GM19463 (cell line): Measurements from ENCODE around the gene EDC3.
"Not testable (repeated sequence)": the region's sequence is repeated elsewhere in the genome, so short reads cannot be mapped to it uniquely, and the experiment has no call there.

Source experiments
- ATAC-seq: cut with Tn5 transposase; IDR thresholded peaks from one replicate; pipeline ENCODE4 v1.9.1; 2021; ENCODE audit warnings: mild to moderate bottlenecking, moderate library complexity; ENCODE audit not compliant: unreplicated experiment

EDC3 gene

GRCh38 chr15:74710319-74711094 is 14.7 kb upstream of the EDC3 start:
- ATAC-seq = no peak

- no peak for ATAC-seq
Measured at GRCh38 chr15:74709892-74710291, 14.1 kb upstream of the EDC3 start.

GRCh38 chr15:74709011-74709410 is 13.2 kb upstream of the EDC3 start:
- no peak for ATAC-seq

DNA sequence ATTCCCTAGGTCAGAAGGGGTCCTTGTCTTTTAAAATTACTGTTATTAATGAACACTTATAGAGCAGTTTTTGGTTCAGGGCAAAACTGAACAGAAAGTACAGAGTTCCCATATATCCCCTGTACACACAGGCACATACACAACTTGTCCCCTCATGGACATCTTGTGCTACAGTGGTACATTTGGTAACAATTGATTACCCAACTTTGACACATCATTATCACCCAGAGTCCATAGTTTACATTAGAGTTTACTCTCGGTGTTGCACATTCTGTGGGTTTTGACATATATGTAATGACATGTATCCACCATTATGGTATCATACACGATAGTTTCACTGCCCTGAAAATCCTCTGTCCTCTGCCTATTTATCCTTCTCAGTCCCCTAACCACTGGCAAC is 984 bp upstream of the EDC3 start:
- no peak for ATAC-seq

DNA sequence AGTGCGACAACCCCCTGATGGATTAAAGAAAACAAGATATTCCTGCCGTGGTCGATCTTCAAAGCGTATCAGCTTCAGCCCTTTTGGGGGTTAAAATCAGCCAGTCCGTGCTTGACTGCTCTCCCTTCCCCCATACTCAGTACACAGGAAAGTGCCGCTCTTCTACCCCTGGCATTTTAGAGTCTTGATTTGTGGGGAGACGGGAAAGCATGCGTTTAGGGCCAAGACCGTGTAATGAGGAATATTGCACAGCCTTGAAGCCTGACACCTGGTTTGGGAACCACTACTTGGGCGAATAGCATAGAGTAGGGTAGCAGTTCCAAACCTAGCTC is 540 bp upstream of the EDC3 start:
- no peak for ATAC-seq

DNA sequence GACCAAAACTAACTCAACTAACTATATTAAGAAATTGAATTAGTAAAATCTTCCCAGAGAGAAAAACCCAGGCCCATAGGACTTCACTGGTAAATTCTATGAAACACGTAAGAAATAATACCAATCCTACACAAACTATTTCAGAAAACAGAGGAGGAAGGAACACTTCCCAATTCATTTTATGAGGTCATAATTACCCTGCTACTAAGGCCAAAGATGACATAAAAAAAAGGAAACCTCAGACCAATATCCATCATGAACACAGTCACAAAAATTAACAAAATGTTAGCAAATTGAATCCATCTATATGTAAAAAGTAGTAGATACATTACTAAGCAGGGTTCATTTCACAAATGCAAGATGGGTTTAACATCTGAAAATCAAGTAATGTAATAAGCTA is 3.5 kb downstream of the EDC3 start:
- no peak for ATAC-seq

GRCh38 chr15:74683758-74684157 is 12.1 kb downstream of the EDC3 start:
- no peak for ATAC-seq

- ATAC-seq = no peak
Measured at GRCh38 chr15:74682954-74683353, 12.9 kb downstream of the EDC3 start.

- no peak for ATAC-seq
Measured at GRCh38 chr15:74680456-74680855, 15.4 kb downstream of the EDC3 start.

DNA sequence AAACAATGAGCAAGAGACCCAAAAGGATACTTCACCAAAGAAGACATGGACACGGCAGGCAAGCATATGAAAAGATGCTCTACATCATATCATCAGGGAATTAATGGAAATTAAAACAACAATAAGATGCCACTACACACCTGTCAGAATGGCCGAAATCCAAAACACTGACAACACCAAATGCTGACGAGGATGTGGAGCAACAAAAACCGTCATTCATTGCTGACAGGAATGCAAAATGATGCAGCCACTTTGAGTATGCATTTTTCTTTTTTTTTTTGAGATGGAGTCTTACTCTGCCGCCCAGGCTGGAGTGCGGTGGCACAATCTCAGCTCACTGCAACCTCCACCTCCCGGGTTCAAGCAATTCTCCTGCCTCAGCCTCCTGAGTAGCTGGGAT is 19.0 kb downstream of the EDC3 start:
- no peak for ATAC-seq

GRCh38 chr15:74674161-74674560 is 21.7 kb downstream of the EDC3 start:
- ATAC-seq = no peak

GRCh38 chr15:74669627-74670026 is 26.2 kb downstream of the EDC3 start:
- no peak for ATAC-seq

DNA sequence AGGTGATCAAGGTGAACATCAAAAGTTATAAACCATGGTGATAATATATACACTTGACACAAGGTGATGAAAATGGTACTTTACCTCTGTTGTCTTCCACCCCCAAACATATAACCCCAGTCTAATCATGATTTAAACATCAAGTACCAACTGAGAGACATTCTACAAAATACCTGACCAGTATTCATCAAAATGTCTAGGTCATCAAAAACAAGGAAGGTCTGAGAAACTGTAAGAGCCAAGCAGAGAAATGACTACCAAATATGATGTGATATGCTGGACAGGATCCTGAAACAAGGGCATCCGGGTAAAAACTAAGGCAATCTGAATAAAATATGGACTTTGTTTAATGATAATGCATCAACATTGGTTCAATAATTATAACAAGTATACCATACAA is 27.8 kb downstream of the EDC3 start:
- ATAC-seq = no peak

DNA sequence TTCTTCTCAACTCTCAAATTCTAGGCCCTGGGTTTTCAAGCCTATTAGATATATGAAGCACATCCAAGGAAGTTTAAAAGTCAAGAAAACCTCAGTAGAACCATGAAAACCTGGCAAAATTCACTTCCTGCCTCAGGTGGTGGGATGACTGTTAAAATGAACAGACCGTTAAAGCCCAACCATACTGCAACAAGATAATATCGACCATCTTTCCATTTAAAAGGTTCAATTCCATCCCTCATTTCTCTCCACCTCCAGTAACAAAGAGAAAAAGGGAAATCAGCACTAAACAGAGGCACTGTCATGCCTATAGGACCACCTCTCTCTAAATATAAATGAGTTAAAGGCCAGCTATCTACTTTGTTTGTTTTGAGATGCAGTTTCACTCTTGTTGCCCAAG is 31.2 kb downstream of the EDC3 start:
- ATAC-seq = no peak

DNA sequence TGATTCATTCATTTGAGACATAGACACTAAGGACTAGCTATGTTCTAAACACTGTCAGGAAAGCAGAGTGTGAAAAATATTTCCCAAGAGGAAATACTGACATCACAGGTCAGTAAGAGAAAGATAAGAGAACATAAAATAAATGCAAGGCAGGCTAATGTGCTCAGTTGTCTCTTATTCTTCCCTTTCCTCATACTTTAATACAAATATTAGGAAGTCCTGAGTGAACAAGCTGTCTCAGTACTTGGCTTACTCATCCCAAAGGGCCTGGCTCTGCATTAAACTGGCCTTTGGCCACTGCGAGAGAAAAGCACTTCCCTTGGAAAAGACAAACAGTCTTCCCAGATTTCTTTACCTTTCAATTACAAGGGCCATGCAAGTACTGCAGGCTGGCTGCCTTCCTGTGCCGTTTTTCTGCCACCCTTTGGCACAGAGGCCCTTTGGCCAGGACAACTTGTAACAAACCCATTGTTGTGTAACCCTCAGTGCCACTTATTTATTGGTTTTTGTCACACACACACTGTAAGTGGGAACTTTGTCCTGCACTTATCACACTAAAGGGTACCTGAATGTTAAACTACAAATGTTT is 31.7 kb downstream of the EDC3 start:
- ATAC-seq = no peak

- ATAC-seq = no peak
Measured at GRCh38 chr15:74663303-74664027, 32.4 kb downstream of the EDC3 start.

DNA sequence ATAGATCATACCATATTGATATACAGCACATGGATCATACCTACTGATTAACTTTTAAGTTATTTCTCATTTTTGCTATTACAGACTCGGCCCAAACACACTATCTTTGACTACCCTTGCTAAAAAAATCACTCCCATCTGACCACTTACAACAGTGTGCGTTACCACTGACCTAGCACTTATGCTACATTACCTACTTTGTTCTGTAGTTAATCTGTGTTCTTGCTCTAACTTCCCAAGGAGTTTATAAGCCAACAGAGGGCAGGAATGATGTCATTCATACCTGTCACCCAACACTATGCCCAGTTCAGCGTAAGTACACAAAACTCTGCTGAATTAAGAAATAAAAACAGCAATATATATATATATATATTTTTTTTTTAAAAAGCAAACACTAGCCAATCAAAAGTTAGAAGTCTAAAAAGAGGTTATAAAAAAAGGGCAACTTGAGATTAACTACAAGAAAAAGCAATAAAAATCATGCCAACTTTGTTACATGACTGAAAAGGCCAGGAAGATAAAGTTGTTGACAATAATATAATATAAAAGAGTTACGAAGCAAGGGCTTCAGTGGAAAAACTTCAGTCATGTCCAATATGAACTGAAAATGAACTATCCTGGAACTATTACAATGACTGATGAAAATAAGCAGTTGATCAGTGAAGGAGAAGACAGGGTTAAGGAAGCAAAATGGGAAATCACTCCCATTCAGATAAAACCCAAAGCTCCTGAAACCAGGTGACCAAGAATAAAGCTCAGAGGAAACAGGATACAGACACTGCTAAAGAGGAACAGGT is 33.6 kb downstream of the EDC3 start:
- ATAC-seq = no peak

DNA sequence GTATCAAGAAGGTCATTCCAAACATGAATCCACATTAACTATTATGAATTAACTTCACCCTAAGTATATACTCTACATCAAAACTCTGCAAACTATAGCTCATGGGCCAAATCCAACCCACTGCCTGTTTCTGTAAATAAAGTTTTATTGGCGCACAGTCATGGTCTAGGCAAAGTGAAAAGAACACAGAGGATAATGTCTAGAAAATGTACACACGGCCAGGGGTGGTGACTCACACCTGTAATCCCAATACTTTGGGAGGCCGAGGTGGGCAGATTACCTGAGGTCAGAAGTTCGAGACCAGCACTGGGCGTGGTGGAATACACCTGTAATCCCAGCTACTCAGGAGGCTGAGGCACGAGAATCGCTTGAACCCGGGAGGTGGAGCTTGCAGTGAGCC is 34.5 kb downstream of the EDC3 start:
- not testable (repeated sequence) for ATAC-seq

DNA sequence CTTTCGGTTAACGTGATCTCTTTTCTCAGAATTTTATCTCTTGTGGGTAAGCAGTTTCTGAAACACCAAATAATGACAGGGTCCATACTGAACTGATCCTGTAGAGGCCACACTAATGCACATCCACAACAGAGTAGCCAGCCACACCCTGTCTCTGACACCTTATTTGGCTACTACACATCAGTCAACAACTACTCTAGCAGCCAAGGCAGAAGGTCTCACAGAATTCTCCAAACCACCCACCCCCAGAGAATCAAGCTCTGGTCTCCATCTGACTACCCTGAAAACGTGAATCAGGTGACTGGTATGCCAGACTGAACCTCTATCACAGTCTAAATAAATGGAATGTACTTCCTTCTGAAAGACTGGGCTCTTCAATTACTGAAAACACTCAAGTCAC is 38.0 kb downstream of the EDC3 start:
- no peak for ATAC-seq

DNA sequence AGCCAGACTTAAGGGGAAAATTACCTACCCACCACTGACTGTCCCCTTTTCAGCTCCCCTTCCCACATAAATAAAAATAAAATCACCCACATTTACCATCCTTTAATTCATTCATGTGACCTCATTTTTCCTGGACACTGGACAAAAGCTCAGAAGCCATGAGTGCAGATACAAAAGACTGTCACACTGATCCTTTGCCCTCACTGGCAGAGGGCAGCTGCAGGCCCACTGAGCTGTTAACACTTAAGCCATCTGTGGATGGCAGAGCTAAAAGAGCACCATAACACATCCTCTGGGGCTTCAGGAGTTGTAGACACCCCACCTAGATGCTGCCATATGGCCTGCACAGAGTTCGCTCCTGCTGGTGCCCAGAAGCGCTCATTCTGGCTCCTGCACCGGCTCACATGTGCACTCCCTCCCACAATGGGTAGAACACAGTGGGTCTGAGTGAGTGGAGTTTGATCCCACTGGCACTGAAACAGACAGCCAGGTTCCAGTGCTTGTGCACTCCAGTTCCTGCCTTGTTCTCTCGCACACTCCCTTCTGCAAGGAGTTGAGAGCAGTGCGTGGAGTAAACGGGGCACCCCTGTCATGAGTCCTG is 38.8 kb downstream of the EDC3 start:
- no peak for ATAC-seq

GRCh38 chr15:74655424-74655823 is 40.4 kb downstream of the EDC3 start:
- ATAC-seq = no peak
